Fibroblast of villous mesenchyme (primary cell): ENCODE results near the gene SERPINA6. TPM values are rescaled to one million over a fixed set of nuclear protein-coding genes. Genes with fewer than 3 reads are reported as not detected.

ENCODE experiments used
- DNase-seq: peaks from one replicate; pipeline ENCODE4 v3.0.0-alpha.2; 2010; ENCODE audit warnings: low read depth
- H3K4me3 ChIP-seq: 2 replicates; pipeline ENCODE4 v1.5.1; 2011; ENCODE audit warnings: low read depth, mild to moderate bottlenecking, low read length
- total RNA-seq: library from RNA; depleted of rRNA; stranded (reverse); fragments of >200 nt; gene quantifications from 2 replicates; pipeline ENCODE4 v1.2.3, GENCODE V29; 2012
- TF ChIP-seq, protein P1 (sequence below): IDR thresholded peaks from 2 replicates; pipeline ENCODE4 v1.5.1; 2012; ENCODE audit warnings: low read depth, mild to moderate bottlenecking, low read length; ENCODE audit not compliant: insufficient read depth

Gene SERPINA6
- total RNA-seq, 1 donor = not detected

DNA sequence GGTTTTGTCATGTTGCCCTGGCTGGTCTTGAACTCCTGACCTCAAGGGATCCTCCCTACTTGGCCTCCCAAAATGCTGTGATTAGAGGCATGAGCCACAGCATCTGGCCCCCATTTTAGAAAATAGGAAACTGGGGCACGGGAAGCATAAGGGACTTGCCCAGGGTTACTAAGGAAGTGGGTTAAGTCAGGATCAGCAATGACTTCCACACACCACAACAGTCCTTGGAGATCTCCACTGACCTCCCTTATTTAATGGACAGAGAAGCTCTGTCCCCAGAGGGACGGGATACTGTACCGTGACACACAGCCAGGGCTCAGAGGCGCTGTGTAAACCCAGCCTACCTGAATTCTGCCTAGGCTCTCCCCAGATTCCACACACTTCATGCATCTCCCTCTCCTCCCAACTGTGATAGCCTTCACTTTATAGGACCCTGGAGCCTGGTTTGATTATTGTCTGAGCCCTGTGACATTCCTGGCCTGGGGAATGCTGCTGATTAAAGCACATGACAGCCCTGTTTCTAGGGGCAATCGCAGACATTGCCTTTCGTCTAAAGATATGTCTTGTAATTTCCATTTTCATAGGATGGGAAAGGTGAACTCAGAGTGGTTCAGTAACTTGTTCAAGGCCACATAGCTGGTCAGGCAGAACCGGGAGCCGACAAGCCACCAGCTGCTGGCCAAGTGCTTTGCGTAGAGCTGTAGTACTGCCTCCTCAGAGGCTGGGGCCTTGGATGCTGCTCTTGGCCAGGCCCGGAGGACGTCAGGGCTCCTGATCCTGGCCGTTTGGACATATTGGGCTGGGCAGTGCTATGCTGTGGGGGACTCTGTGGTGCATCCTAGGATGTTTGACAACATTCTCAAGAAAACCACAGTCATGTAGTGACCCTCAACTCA lies 44.5 kb upstream of the SERPINA6 start:
- TF ChIP-seq, protein P1, sequence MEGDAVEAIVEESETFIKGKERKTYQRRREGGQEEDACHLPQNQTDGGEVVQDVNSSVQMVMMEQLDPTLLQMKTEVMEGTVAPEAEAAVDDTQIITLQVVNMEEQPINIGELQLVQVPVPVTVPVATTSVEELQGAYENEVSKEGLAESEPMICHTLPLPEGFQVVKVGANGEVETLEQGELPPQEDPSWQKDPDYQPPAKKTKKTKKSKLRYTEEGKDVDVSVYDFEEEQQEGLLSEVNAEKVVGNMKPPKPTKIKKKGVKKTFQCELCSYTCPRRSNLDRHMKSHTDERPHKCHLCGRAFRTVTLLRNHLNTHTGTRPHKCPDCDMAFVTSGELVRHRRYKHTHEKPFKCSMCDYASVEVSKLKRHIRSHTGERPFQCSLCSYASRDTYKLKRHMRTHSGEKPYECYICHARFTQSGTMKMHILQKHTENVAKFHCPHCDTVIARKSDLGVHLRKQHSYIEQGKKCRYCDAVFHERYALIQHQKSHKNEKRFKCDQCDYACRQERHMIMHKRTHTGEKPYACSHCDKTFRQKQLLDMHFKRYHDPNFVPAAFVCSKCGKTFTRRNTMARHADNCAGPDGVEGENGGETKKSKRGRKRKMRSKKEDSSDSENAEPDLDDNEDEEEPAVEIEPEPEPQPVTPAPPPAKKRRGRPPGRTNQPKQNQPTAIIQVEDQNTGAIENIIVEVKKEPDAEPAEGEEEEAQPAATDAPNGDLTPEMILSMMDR = no peak
- no peak for DNase-seq
- no peak overlapping the region for H3K4me3 ChIP-seq

GRCh38 chr14:94366146-94366915 lies 43.2 kb upstream of the SERPINA6 start, which contains the start of gene SERPINA2:
Gene SERPINA2 (minus strand): TSS chr14:94366698.
- TF ChIP-seq, protein P1 = no peak
- no peak for DNase-seq
- H3K4me3 ChIP-seq = no peak within 1 kb of the TSS

DNA sequence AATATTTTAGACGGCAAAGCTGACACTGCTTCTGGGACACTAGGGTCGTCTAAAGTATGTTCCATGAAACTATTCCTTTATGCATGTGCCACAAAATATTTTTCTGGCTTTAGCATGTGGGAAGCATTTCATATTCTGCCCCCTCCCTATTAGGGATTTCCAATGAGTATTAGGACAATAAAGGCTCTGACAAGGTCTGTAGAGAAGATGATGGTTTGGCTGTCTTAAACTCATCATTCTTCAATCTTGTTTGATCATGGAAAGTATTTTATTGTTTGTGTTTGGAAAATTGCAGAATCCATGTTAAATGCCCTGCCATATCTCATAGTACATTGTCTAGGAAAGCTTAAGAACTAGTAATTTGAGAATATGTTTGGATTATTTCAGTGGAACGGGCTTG lies 42.5 kb upstream of the SERPINA6 start:
- TF ChIP-seq, protein P1 = no peak

DNA sequence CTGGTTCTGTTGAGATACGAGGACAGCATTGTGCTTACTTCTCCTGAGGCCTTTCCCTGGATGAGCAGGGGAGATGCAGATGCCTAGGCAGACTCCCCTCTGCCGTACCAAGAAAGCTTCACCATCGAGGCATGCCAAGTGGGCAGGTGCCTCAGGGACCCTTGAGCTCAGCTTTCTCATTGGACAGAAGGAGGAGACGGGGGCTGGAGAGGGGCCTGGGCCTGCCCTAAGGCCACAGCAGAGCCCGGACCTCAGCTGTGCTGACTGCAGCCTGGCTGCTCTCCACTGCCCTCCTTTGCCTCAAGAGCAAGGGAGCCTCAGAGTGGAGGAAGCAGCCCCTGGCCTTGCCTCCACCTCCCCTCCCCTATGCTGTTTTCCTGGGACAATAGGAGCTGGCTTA lies 41.8 kb upstream of the SERPINA6 start:
- DNase-seq = no peak
- TF ChIP-seq, protein P1 = no peak

More for the DNA sequence above, 42.5 kb upstream of the SERPINA6 start:
- no peak overlapping the region for H3K4me3 ChIP-seq
- no peak for DNase-seq

GRCh38 chr14:94364037-94364436 lies 40.9 kb upstream of the SERPINA6 start:
- TF ChIP-seq, protein P1 = no peak
- H3K4me3 ChIP-seq = no peak overlapping the region
- no peak for DNase-seq

More for the DNA sequence above, 41.8 kb upstream of the SERPINA6 start:
- no peak overlapping the region for H3K4me3 ChIP-seq

- TF ChIP-seq, protein P1 = no peak
- no peak overlapping the region for H3K4me3 ChIP-seq
- DNase-seq = no peak
Observed at GRCh38 chr14:94363151-94363624, 40.1 kb upstream of the SERPINA6 start.
